Measurements from ENCODE around the gene PCDHA4. TPM values are rescaled to one million over a fixed set of nuclear protein-coding genes. Genes with fewer than 3 reads are reported as not detected.

PCDHA4 gene
- total RNA-seq, 2 donors from 2014 or later: 0.78 to 0.81 TPM

DNA sequence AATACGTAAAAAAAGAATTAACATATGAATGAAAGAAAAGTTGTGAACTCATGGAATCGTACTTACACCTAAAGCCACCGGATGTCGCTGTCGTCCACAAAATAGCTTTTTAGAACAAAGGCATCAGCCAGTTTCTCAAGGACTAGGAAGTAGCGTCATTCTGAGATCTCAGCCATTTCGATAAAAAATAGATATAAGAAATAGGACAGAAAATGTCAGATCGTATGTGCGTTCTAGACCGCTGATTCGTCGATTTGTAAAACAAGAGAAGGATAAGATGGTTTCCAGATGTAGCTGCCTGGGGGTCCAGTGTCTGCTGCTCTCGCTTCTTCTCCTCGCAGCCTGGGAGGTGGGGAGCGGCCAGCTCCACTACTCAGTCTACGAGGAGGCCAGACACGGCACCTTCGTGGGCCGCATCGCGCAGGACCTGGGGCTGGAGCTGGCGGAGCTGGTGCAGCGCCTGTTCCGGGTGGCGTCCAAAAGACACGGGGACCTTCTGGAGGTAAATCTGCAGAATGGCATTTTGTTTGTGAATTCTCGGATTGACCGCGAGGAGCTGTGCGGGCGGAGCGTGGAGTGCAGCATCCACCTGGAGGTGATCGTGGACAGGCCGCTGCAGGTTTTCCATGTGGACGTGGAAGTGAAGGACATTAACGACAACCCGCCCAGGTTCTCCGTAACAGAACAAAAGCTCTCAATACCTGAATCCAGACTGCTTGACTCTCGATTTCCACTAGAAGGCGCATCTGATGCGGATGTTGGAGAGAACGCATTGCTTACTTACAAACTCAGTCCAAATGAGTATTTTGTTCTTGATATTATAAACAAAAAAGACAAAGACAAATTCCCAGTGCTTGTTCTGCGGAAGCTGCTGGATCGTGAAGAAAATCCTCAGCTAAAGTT lies 49.2 kb downstream of the PCDHA4 start, which contains the start of gene PCDHA10:
Gene PCDHA10, plus strand, starts transcription at position 126 of the 903 bp plus-strand sequence. Its CDS starts 152 bp downstream, at position 278.
- H3K9me3 ChIP-seq: peaks cover 23% of the 10 kb centered on the region
- H3K36me3 ChIP-seq: no peaks in the 10 kb centered on the region
- no peaks in the 10 kb centered on the region for H3K4me1 ChIP-seq (ENCODE audit: control insufficient read depth in 1 of 2, low read depth in 2 of 2)
- H3K4me3 ChIP-seq: peak within 1 kb of the TSS; percentile 19
- no peak for ATAC-seq (ENCODE audit: insufficient number of reproducible peaks, low FRiP score, low read depth)
- DNase-seq (ENCODE audit: low spot score): no peak
- no peak within 1 kb of the TSS for H3K27ac ChIP-seq
- TF ChIP-seq, protein P1, sequence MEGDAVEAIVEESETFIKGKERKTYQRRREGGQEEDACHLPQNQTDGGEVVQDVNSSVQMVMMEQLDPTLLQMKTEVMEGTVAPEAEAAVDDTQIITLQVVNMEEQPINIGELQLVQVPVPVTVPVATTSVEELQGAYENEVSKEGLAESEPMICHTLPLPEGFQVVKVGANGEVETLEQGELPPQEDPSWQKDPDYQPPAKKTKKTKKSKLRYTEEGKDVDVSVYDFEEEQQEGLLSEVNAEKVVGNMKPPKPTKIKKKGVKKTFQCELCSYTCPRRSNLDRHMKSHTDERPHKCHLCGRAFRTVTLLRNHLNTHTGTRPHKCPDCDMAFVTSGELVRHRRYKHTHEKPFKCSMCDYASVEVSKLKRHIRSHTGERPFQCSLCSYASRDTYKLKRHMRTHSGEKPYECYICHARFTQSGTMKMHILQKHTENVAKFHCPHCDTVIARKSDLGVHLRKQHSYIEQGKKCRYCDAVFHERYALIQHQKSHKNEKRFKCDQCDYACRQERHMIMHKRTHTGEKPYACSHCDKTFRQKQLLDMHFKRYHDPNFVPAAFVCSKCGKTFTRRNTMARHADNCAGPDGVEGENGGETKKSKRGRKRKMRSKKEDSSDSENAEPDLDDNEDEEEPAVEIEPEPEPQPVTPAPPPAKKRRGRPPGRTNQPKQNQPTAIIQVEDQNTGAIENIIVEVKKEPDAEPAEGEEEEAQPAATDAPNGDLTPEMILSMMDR (IDR thresholded peaks at IDR 0.05): no peak
- no peaks in the 10 kb centered on the region for H3K27me3 ChIP-seq (replicated peaks; ENCODE audit: insufficient read depth)

DNA sequence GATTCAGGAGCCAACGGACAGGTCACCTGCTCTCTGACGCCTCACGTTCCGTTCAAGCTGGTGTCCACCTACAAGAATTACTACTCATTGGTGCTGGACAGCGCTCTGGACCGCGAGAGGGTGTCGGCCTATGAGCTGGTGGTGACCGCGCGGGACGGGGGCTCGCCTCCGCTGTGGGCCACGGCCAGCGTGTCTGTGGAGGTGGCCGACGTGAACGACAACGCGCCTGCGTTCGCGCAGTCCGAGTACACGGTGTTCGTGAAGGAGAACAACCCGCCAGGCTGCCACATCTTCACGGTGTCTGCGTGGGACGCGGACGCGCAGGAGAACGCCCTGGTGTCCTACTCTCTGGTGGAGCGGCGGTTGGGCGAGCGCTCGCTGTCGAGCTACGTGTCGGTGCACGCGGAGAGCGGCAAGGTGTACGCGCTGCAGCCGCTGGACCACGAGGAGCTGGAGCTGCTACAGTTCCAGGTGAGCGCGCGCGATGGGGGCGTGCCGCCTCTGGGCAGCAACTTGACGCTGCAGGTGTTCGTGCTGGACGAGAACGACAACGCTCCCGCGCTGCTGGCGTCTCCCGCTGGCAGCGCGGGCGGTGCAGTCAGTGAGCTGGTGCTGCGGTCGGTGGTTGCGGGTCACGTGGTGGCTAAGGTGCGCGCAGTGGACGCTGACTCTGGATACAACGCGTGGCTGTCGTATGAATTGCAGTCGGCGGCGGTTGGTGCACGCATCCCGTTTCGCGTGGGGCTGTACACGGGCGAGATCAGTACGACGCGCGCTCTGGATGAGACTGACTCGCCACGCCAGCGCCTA lies 50.5 kb downstream of the PCDHA4 start:
- Histone ChIP-seq H3K27me3 (replicated peaks; ENCODE audit: insufficient read depth) (no peaks in the 10 kb centered on the region), H3K36me3 (no peaks in the 10 kb centered on the region), H3K4me1 (ENCODE audit: control insufficient read depth in 1 of 2, low read depth in 2 of 2) (no peaks in the 10 kb centered on the region), H3K4me3 (no peak overlapping the region), H3K9me3 (peaks cover 30% of the 10 kb centered on the region), H3K27ac (no peak overlapping the region)
- no peak for DNase-seq (ENCODE audit: low spot score)
- TF ChIP-seq, protein P1 (IDR thresholded peaks at IDR 0.05): no peak
- no peak for ATAC-seq (ENCODE audit: insufficient number of reproducible peaks, low FRiP score, low read depth)

DNA sequence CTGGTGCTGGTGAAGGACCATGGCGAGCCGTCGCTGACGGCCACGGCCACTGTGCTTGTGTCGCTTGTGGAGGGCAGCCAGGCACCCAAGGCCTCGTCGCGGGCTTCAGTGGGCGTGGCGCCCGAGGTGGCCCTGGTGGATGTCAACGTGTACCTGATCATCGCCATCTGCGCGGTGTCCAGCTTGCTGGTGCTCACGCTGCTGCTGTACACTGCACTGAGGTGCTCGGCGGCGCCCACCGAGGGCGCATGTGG lies 51.0 kb downstream of the PCDHA4 start:
- Histone ChIP-seq H3K4me3 (no peak overlapping the region), H3K27me3 (replicated peaks; ENCODE audit: insufficient read depth) (no peaks in the 10 kb centered on the region), H3K27ac (no peak overlapping the region), H3K36me3 (no peaks in the 10 kb centered on the region), H3K4me1 (ENCODE audit: control insufficient read depth in 1 of 2, low read depth in 2 of 2) (no peaks in the 10 kb centered on the region), H3K9me3 (peaks cover 30% of the 10 kb centered on the region)
- no peak for DNase-seq (ENCODE audit: low spot score)
- TF ChIP-seq, protein P1 (IDR thresholded peaks at IDR 0.05): no peak
- no peak for ATAC-seq (ENCODE audit: insufficient number of reproducible peaks, low FRiP score, low read depth)

DNA sequence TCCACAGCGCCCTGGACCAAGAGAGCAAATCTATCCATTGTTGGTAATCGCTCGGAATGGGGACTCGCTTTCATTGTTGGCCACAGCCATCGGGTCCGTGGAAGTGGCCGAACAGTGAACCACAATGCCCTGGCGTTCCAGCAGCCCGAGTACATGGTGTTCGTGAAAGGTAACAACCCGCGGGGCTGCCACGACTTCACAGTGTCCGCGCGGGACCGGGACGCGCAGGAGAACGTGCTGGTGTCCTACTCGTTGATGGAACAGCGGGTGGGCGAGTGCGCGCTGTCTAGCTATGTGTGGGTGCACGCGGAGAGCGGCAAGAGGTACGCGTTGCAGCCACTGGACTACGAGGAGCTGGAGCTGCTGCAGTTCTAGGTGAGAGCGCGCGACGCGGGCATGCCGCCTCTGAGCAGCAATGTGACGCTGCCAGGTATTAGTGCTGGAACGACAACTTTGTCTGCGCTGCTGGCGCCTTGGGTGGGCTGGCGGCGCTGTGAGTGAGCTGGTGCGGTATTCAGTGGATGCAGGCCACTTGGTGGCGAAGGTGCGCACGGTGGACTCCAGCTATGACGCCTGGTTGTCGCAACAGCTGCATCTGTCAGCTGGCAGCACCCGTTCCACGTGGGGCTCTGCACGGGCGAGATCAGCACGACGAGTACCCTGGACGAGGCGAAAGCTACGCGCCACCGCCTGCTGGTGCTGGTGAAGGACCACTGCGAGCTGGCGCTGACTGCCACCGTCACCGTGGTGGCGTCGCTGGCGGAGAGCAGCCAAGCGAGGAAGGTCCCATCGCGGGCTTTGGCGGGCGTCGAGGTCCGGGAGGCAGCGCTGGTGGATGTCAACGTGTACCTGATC lies 55.8 kb downstream of the PCDHA4 start:
- TF ChIP-seq, protein P1 (IDR thresholded peaks at IDR 0.05): no peak
- ATAC-seq (ENCODE audit: insufficient number of reproducible peaks, low FRiP score, low read depth) (no peak), DNase-seq (ENCODE audit: low spot score) (no peak)
- Histone ChIP-seq H3K4me3 (no peak overlapping the region), H3K27me3 (replicated peaks; ENCODE audit: insufficient read depth) (no peaks in the 10 kb centered on the region), H3K36me3 (no peaks in the 10 kb centered on the region), H3K9me3 (peaks cover 23% of the 10 kb centered on the region), H3K4me1 (ENCODE audit: control insufficient read depth in 1 of 2, low read depth in 2 of 2) (no peaks in the 10 kb centered on the region), H3K27ac (no peak overlapping the region)

Other genes with a start within 250 kb of the PCDHA4 start
- 10 to 100 TPM; 29.6 to 34.3 TPM for gene SRA1, start 249.6 kb upstream of the PCDHA4 start, total RNA-seq
- 10 to 100 TPM; 31.3 to 34.9 TPM for gene APBB3, start 242.5 kb upstream of the PCDHA4 start, total RNA-seq
- gene SLC35A4, start 242.2 kb upstream of the PCDHA4 start, total RNA-seq: 10 to 100 TPM; 21.7 to 40.2 TPM
- 100 to 1,000 TPM in 1 of 2 donors, 10 to 100 TPM in 1; 96.6 to 235 TPM for gene CD14, start 173.9 kb upstream of the PCDHA4 start, total RNA-seq
- gene TMCO6, start 167.6 kb upstream of the PCDHA4 start, total RNA-seq: 10 to 100 TPM; 11.4 to 13.5 TPM
- gene NDUFA2, start 159.4 kb upstream of the PCDHA4 start, total RNA-seq: 10 to 100 TPM; 19.9 to 26.4 TPM
- gene IK, start 159.2 kb upstream of the PCDHA4 start, total RNA-seq: 100 to 1,000 TPM in 1 of 2 donors, 10 to 100 TPM in 1; 95.3 to 108 TPM
- gene WDR55, start 142.2 kb upstream of the PCDHA4 start, total RNA-seq: 10 to 100 TPM; 24.6 to 26.1 TPM
- gene DND1, start 133.5 kb upstream of the PCDHA4 start, total RNA-seq: 1 to 10 TPM in 1 of 2 donors, under 1 TPM in 1; 0.54 to 1.8 TPM
- gene HARS1, start 115.7 kb upstream of the PCDHA4 start, total RNA-seq: 10 to 100 TPM; 46.4 to 68.2 TPM
- gene HARS2, start 115.6 kb upstream of the PCDHA4 start, total RNA-seq: 10 to 100 TPM; 26.0 to 69.0 TPM
- 10 to 100 TPM; 32.0 to 50.4 TPM for gene ZMAT2, start 106.6 kb upstream of the PCDHA4 start, total RNA-seq
- not detected for gene PCDHA1, start 20.9 kb upstream of the PCDHA4 start, total RNA-seq
- gene PCDHA2, start 12.2 kb upstream of the PCDHA4 start, total RNA-seq: under 1 TPM in 1 of 2 donors, not detected in 1; 0.85 TPM
- 1 to 10 TPM in 1 of 2 donors, under 1 TPM in 1; 0.68 to 2.0 TPM for gene PCDHA3, start 6.0 kb upstream of the PCDHA4 start, total RNA-seq
- under 1 TPM; 0.14 to 0.85 TPM for gene PCDHA5, start 14.5 kb downstream of the PCDHA4 start, total RNA-seq
- gene PCDHA6, start 20.9 kb downstream of the PCDHA4 start, total RNA-seq: 1 to 10 TPM in 1 of 2 donors, under 1 TPM in 1; 0.14 to 5.2 TPM
- under 1 TPM; 0.42 to 0.54 TPM for gene PCDHA7, start 27.2 kb downstream of the PCDHA4 start, total RNA-seq
- gene PCDHA8, start 34.1 kb downstream of the PCDHA4 start, total RNA-seq: under 1 TPM in 1 of 2 donors, not detected in 1; 0.14 TPM
- gene PCDHA9, start 41.3 kb downstream of the PCDHA4 start, total RNA-seq: 1 to 10 TPM in 1 of 2 donors, under 1 TPM in 1; 0.35 to 1.1 TPM
- gene PCDHA10, start 48.8 kb downstream of the PCDHA4 start, total RNA-seq: under 1 TPM; 0.28 to 0.41 TPM
- under 1 TPM; 0.14 to 0.21 TPM for gene PCDHA11, start 61.9 kb downstream of the PCDHA4 start, total RNA-seq
- gene PCDHA12, start 68.2 kb downstream of the PCDHA4 start, total RNA-seq: under 1 TPM; 0.21 to 0.68 TPM
- gene PCDHA13, start 75.1 kb downstream of the PCDHA4 start, total RNA-seq: under 1 TPM; 0.54 to 0.56 TPM
- 1 to 10 TPM in 1 of 2 donors, under 1 TPM in 1; 0.71 to 1.2 TPM for gene PCDHAC1, start 119.2 kb downstream of the PCDHA4 start, total RNA-seq
- gene PCDHAC2, start 159.4 kb downstream of the PCDHA4 start, total RNA-seq: under 1 TPM in 1 of 2 donors, not detected in 1; 0.71 TPM
- not detected for gene PCDHB1, start 244.3 kb downstream of the PCDHA4 start, total RNA-seq